Liver (tissue), 9 donors: ENCODE results near the gene EGLN1. TPM values are rescaled to one million over a fixed set of nuclear protein-coding genes. Genes with fewer than 3 reads are reported as not detected.

Source experiments
- DNase-seq: peaks from one replicate; pipeline ENCODE4 v3.0.0-alpha.2; 2017; ENCODE audit warnings: low spot score
- H3K27ac ChIP-seq, 2 donors: one replicate each; pipeline ENCODE4 v1.7.0; 2013; ENCODE audit warnings: inconsistent platforms in 2 of 2, low read length in 2 of 2, control low read depth in 1 of 2, low read depth in 1 of 2, mild to moderate bottlenecking in 1 of 2
- H3K27me3 ChIP-seq, 4 donors: one replicate each; pipeline versions ENCODE4 v1.6.1 to v1.7.0; 2013; ENCODE audit warnings: low read length in 3 of 4, inconsistent platforms in 1 of 4, mild to moderate bottlenecking in 1 of 4, moderate library complexity in 1 of 4; ENCODE audit not compliant: control insufficient read depth in 4 of 4, insufficient read depth in 4 of 4
- H3K36me3 ChIP-seq, 4 donors: one replicate each; pipeline versions ENCODE4 v1.6.1 to v1.7.0; 2013; ENCODE audit warnings: low read length in 3 of 4, mild to moderate bottlenecking in 3 of 4, low read depth in 1 of 4, moderate library complexity in 1 of 4; ENCODE audit not compliant: control insufficient read depth in 4 of 4, insufficient read depth in 3 of 4
- H3K4me1 ChIP-seq, 4 donors: one replicate each; pipeline versions ENCODE4 v1.6.1 to v1.7.0; 2013; ENCODE audit warnings: low read length in 3 of 4, mild to moderate bottlenecking in 3 of 4, moderate library complexity in 1 of 4; ENCODE audit not compliant: control insufficient read depth in 4 of 4, insufficient read depth in 4 of 4
- H3K4me3 ChIP-seq, 3 donors: one replicate each; pipeline versions ENCODE4 v1.6.1 to v1.7.0; 2013; ENCODE audit warnings: low read length in 3 of 3, control low read depth in 1 of 3, low read depth in 1 of 3, mild to moderate bottlenecking in 1 of 3
- H3K9ac ChIP-seq, 2 donors: one replicate each; pipeline ENCODE4 v1.7.0; 2013; ENCODE audit warnings: low read length in 2 of 2, mild to moderate bottlenecking in 2 of 2, moderate library complexity in 2 of 2, control low read depth in 1 of 2, low read depth in 1 of 2
- H3K9me3 ChIP-seq, 4 donors: one replicate each; pipeline versions ENCODE4 v1.6.1 to v1.7.0; 2013; ENCODE audit warnings: low read length in 3 of 4; ENCODE audit not compliant: control insufficient read depth in 4 of 4
- ATF3 ChIP-seq: IDR thresholded peaks from 2 replicates; pipeline ENCODE4 v1.6.1; 2016; ENCODE audit warnings: antibody characterized with exemption
- CTCF ChIP-seq: fragments of 150-350 bp; IDR thresholded peaks from 2 replicates; pipeline ENCODE4 v1.5.1; 2017; ENCODE audit warnings: improper control_type of control experiment, low read depth, low read length; ENCODE audit not compliant: missing input control
- EGR1 ChIP-seq, 2 donors: IDR thresholded peaks; 2 replicates each; pipeline ENCODE4 v1.6.1; 2016 to 2018; ENCODE audit warnings: antibody characterized with exemption in 2 of 2, low read depth in 2 of 2
- FOXA1 ChIP-seq: IDR thresholded peaks from 2 replicates; pipeline ENCODE4 v1.6.1; 2016; ENCODE audit warnings: antibody characterized with exemption
- FOXA2 ChIP-seq: IDR thresholded peaks from 2 replicates; pipeline ENCODE4 v1.6.1; 2016; ENCODE audit warnings: antibody characterized with exemption
- GABPA ChIP-seq, 2 donors: IDR thresholded peaks in 1 of 2; conservative IDR thresholded peaks in 1 of 2; 2 replicates each; pipeline ENCODE4 v1.6.1; 2016; ENCODE audit warnings: antibody characterized with exemption in 2 of 2, mild to moderate bottlenecking in 1 of 2, moderate library complexity in 1 of 2
- HNF4A ChIP-seq, 2 donors: conservative IDR thresholded peaks; 2 replicates each; pipeline ENCODE4 v1.6.1; 2016; ENCODE audit warnings: antibody characterized with exemption in 2 of 2, mild to moderate bottlenecking in 2 of 2
- HNF4G ChIP-seq: IDR thresholded peaks from 2 replicates; pipeline ENCODE4 v1.6.1; 2016; ENCODE audit warnings: antibody characterized with exemption
- JUND ChIP-seq, 2 donors: IDR thresholded peaks; 2 replicates each; pipeline ENCODE4 v1.6.1; 2016; ENCODE audit warnings: antibody characterized with exemption in 2 of 2
- NR2F2 ChIP-seq: IDR thresholded peaks from 2 replicates; pipeline ENCODE4 v1.6.1; 2016; ENCODE audit warnings: antibody characterized with exemption
- RAD21 ChIP-seq, 2 donors: IDR thresholded peaks; 2 replicates each; pipeline ENCODE4 v1.6.1; 2016; ENCODE audit warnings: antibody characterized with exemption in 2 of 2, mild to moderate bottlenecking in 2 of 2
- REST ChIP-seq: IDR thresholded peaks from 2 replicates; pipeline ENCODE4 v1.6.1; 2016; ENCODE audit warnings: antibody characterized with exemption, mild to moderate bottlenecking
- RXRA ChIP-seq, 2 donors: IDR thresholded peaks; 2 replicates each; pipeline ENCODE4 v1.6.1; 2017 to 2018; ENCODE audit warnings: antibody characterized with exemption in 2 of 2, mild to moderate bottlenecking in 1 of 2
- SP1 ChIP-seq: IDR thresholded peaks from 2 replicates; pipeline ENCODE4 v1.6.1; 2018; ENCODE audit warnings: antibody characterized with exemption, mild to moderate bottlenecking
- TAF1 ChIP-seq: conservative IDR thresholded peaks from 2 replicates; pipeline ENCODE4 v1.6.1; 2016; ENCODE audit warnings: antibody characterized with exemption, mild to moderate bottlenecking
- YY1 ChIP-seq: IDR thresholded peaks from 2 replicates; pipeline ENCODE4 v1.6.1; 2016; ENCODE audit warnings: antibody characterized with exemption, mild to moderate bottlenecking
- WGBS: extraction: QIAGEN DNeasy Blood & Tissue Kit; methylation state at CpG from one replicate; pipeline ENCODE4 v1.1.7; 2013; 5-methylcytosine and 5-hydroxymethylcytosine counted together
- polyA plus RNA-seq, 2 donors: library from polyadenylated mRNA; stranded (reverse) in 1 of 2; unstranded in 1 of 2; fragments of 200-250 nt in 1 of 2; fragments of >200 nt in 1 of 2; fragmentation: Nextera tagmentation in 1 of 2; extraction: Ambion mirVana in 1 of 2; gene quantifications; one replicate each; pipeline versions ENCODE4 v1.2.1 to v1.2.3, GENCODE V29; 2013 to 2015
- total RNA-seq, 2 donors: library from RNA; depleted of rRNA; stranded (reverse); fragments of >200 nt; gene quantifications; one replicate each; pipeline ENCODE4 v1.2.3, GENCODE V29; 2014
- TF ChIP-seq, protein P1 (sequence below): IDR thresholded peaks from 2 replicates; pipeline ENCODE4 v1.6.1; 2016; ENCODE audit warnings: antibody characterized with exemption
- TF ChIP-seq, protein P2 (sequence below): IDR thresholded peaks from 2 replicates; pipeline ENCODE4 v1.6.1; 2016; ENCODE audit warnings: antibody characterized with exemption
- donor health status: healthy.
- donor health status: healthy.
- donor health status: healthy.
- donor health status: healthy.
- donor health status: healthy.

The EGLN1 gene
- total and polyA plus RNA-seq, 4 donors, result 7.2 to 44.8 (median 22.2) TPM

DNA sequence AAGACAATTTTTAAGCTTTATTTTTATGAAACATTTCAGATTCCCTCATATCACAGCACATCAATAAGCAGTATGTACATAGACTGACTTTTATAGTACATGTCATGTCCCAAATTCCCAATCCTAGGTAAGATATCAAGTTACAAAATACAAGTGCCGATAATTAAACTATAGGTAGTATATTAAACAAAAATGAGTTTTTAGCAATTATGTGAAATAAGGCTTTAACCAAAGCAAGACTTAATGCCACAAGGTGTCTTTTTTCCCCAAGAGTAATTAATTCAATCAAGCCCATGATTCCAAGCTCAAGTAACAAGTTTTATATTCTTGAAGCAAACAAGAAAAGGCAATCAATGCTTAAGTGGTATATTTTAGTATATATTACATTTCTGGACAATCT lies 89.3 kb downstream of the EGLN1 start:
- peaks cover 0 to 2% (median 0%) of the 10 kb centered on the region in 4 donors for H3K36me3 ChIP-seq
- no peak for TF ChIP-seq GABPA (IDR thresholded peaks at IDR 0.05 in 1 of 2, conservative IDR thresholded peaks at IDR 0.05 in 1 of 2)
- TF ChIP-seq FOXA2, result no peak
- no peak for TF ChIP-seq EGR1 (IDR thresholded peaks at IDR 0.05; ENCODE audit: low read depth in 2 of 2)
- TF ChIP-seq JUND (IDR thresholded peaks at IDR 0.05), result no peak
- TF ChIP-seq, protein P1, sequence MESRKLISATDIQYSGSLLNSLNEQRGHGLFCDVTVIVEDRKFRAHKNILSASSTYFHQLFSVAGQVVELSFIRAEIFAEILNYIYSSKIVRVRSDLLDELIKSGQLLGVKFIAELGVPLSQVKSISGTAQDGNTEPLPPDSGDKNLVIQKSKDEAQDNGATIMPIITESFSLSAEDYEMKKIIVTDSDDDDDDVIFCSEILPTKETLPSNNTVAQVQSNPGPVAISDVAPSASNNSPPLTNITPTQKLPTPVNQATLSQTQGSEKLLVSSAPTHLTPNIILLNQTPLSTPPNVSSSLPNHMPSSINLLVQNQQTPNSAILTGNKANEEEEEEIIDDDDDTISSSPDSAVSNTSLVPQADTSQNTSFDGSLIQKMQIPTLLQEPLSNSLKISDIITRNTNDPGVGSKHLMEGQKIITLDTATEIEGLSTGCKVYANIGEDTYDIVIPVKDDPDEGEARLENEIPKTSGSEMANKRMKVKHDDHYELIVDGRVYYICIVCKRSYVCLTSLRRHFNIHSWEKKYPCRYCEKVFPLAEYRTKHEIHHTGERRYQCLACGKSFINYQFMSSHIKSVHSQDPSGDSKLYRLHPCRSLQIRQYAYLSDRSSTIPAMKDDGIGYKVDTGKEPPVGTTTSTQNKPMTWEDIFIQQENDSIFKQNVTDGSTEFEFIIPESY, result no peak
- TF ChIP-seq SP1, result no peak
- TF ChIP-seq HNF4A (conservative IDR thresholded peaks at IDR 0.05), result no peak
- no peak for TF ChIP-seq NR2F2
- no peak for TF ChIP-seq RAD21 (IDR thresholded peaks at IDR 0.05)
- TF ChIP-seq CTCF, result no peak
- no peak for TF ChIP-seq REST
- no peak for TF ChIP-seq RXRA (IDR thresholded peaks at IDR 0.05)
- no peak for TF ChIP-seq FOXA1
- no peak for TF ChIP-seq HNF4G
- TF ChIP-seq TAF1, result no peak
- TF ChIP-seq, protein P2, sequence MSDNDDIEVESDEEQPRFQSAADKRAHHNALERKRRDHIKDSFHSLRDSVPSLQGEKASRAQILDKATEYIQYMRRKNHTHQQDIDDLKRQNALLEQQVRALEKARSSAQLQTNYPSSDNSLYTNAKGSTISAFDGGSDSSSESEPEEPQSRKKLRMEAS, result no peak
- TF ChIP-seq ATF3, result no peak
- TF ChIP-seq YY1, result no peak
- no peak overlapping the region for H3K27ac ChIP-seq
- H3K9ac ChIP-seq, result no peak overlapping the region
- no peak overlapping the region for H3K4me3 ChIP-seq
- WGBS, result 95% methylated on average over 1 of the region's 1 CpG
- DNase-seq, result no peak
- no peaks in the 10 kb centered on the region for H3K9me3 ChIP-seq
- no peaks in the 10 kb centered on the region for H3K27me3 ChIP-seq
- peaks cover 3 to 40% (median 34%) of the 10 kb centered on the region in 4 donors for H3K4me1 ChIP-seq
